ENCODE measurements around the gene ILF3. TPM values are rescaled to one million over a fixed set of nuclear protein-coding genes. Genes with fewer than 3 reads are reported as not detected.
A peak's percentile ranks its signal among the peaks of the same experiment; 100 is the strongest.

Gene ILF3
- total and polyA plus RNA-seq, 10 of the 15 experiments (the other 5 are each of a cell fraction or from before 2014, with no cell fraction given): 28.1 to 383 (median 176) TPM

- TF ChIP-seq SIX5 (IDR thresholded peaks at IDR 0.05; ENCODE audit: low read depth, low read length, severe bottlenecking) (no peak), RCOR1 (conservative IDR thresholded peaks at IDR 0.05; ENCODE audit: low read depth, low read length) (no peak), SMAD5 (IDR thresholded peaks at IDR 0.05; ENCODE audit: low read depth) (peak; percentile 37; the same call in 1 of the 2 replicates), ZNF217 (IDR thresholded peaks at IDR 0.05) (no peak), PML (IDR thresholded peaks at IDR 0.05; ENCODE audit: low read length) (no peak), POLR2A (IDR thresholded peaks at IDR 0.05; ENCODE audit: low read depth, low read length) (peak; percentile 42; the same call in 1 of the 2 replicates), YBX1 (IDR thresholded peaks at IDR 0.05) (no peak), SMAD1 (IDR thresholded peaks at IDR 0.05; ENCODE audit: low read depth, partially characterized antibody) (no peak), POU2F2 (IDR thresholded peaks at IDR 0.05; ENCODE audit: borderline replicate concordance, low read depth, low read length) (no peak), NBN (IDR thresholded peaks at IDR 0.05) (no peak)
- TF ChIP-seq, protein P1, sequence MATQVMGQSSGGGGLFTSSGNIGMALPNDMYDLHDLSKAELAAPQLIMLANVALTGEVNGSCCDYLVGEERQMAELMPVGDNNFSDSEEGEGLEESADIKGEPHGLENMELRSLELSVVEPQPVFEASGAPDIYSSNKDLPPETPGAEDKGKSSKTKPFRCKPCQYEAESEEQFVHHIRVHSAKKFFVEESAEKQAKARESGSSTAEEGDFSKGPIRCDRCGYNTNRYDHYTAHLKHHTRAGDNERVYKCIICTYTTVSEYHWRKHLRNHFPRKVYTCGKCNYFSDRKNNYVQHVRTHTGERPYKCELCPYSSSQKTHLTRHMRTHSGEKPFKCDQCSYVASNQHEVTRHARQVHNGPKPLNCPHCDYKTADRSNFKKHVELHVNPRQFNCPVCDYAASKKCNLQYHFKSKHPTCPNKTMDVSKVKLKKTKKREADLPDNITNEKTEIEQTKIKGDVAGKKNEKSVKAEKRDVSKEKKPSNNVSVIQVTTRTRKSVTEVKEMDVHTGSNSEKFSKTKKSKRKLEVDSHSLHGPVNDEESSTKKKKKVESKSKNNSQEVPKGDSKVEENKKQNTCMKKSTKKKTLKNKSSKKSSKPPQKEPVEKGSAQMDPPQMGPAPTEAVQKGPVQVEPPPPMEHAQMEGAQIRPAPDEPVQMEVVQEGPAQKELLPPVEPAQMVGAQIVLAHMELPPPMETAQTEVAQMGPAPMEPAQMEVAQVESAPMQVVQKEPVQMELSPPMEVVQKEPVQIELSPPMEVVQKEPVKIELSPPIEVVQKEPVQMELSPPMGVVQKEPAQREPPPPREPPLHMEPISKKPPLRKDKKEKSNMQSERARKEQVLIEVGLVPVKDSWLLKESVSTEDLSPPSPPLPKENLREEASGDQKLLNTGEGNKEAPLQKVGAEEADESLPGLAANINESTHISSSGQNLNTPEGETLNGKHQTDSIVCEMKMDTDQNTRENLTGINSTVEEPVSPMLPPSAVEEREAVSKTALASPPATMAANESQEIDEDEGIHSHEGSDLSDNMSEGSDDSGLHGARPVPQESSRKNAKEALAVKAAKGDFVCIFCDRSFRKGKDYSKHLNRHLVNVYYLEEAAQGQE (IDR thresholded peaks at IDR 0.05; ENCODE audit: low read depth, low read length): no peak
- Histone ChIP-seq H3K9ac (ENCODE audit: control insufficient read depth, insufficient read depth, low read length) (no peak overlapping the region), H3K36me3 (ENCODE audit: control insufficient read depth in 2 of 2, insufficient read depth in 2 of 2, low read length in 1 of 2) (peaks cover 41 to 77% of the 10 kb centered on the region in 2 experiments), H3K27ac (ENCODE audit: control insufficient read depth, insufficient read depth) (no peak overlapping the region), H3K79me2 (ENCODE audit: control insufficient read depth, insufficient read depth, low read length) (no peaks in the 10 kb centered on the region), H3K4me3 (no peak overlapping the region), H2AFZ (ENCODE audit: control insufficient read depth, low read depth, low read length) (no peak overlapping the region), H3K4me2 (ENCODE audit: control insufficient read depth, insufficient read depth) (no peak overlapping the region), H3K27me3 (replicated peaks in 1 of 2; ENCODE audit: control insufficient read depth in 2 of 2, insufficient read depth in 2 of 2, low read length in 1 of 2) (no peaks in the 10 kb centered on the region), H3K4me1 (ENCODE audit: control insufficient read depth, insufficient read depth, low read length) (no peaks in the 10 kb centered on the region), H3K9me3 (replicated peaks; ENCODE audit: control insufficient read depth, insufficient read depth, low read length) (no peaks in the 10 kb centered on the region), H4K20me1 (ENCODE audit: control insufficient read depth, insufficient read depth) (peaks cover under 1% of the 10 kb centered on the region; the same call in 1 of the 2 replicates)
- POLR2A ChIA-PET: interaction anchor here (1.8 kb wide), 1 partner anchor 25 kb away, joined by 4 read pairs; no protein-coding TSS in a partner anchor
- in situ Hi-C loops (cut with MboI) (no loop called here), intact Hi-C loops (cut with micrococcal nuclease; ENCODE audit: unreplicated experiment) (no loop called here)
- no peak for DNase-seq (ENCODE audit: low read depth, low spot score)
- SMC1A ChIA-PET (ENCODE audit: uncharacterized antibody, unreplicated experiment): no interaction called here
- BruUV-seq (replicated peaks): no TSS peak
- RAD21 ChIA-PET (ENCODE audit: unreplicated experiment): no interaction called here
- no peak for FAIRE-seq
- WGBS (ENCODE audit: insufficient coverage, insufficient replicate concordance, low lambda C conversion rate, missing lambda C conversion rate): 92% methylated on average over 25 of the region's 25 CpGs
- CTCF ChIA-PET: no interaction called here
- no peak for ATAC-seq
These were observed 33.6 kb downstream of the ILF3 start for GRCh38 chr19:10687518-10688288.
